ENCODE results near the gene ALG1.

Gene ALG1, protein sequence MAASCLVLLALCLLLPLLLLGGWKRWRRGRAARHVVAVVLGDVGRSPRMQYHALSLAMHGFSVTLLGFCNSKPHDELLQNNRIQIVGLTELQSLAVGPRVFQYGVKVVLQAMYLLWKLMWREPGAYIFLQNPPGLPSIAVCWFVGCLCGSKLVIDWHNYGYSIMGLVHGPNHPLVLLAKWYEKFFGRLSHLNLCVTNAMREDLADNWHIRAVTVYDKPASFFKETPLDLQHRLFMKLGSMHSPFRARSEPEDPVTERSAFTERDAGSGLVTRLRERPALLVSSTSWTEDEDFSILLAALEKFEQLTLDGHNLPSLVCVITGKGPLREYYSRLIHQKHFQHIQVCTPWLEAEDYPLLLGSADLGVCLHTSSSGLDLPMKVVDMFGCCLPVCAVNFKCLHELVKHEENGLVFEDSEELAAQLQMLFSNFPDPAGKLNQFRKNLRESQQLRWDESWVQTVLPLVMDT

DNA sequence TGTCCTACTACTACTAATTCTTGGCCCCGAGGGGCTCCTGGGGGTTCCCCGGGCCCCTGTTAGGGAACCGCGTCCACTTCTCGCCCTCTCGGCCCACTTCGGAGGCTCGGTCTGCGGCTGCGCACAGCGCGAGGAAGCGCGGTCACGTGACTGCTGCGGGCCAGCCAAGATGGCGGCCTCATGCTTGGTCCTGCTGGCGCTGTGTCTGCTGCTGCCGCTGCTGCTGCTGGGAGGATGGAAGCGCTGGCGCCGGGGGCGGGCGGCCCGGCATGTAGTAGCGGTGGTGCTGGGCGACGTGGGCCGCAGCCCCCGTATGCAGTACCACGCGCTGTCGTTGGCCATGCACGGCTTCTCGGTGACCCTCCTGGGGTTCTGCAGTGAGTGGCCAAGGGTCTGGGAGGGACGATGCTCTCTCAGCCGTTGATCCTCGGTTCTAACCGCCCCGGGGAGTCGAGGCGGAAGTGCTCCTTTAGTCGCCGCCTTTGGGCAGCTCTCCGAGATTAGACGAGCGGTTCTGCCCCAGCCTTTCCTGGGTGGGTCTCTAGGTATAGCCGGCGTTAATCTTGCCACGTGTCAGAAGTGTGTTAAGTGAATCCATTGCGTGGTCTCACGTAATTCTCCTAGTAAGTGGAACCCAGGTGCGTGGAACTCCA is at the start of gene ALG1:
Gene ALG1, plus strand, starts transcription at position 163 of the 653 bp plus-strand sequence. Its CDS starts 7 bp downstream, at position 170.
- DNase-seq (ENCODE audit: low read depth in 2 of 2) = peak; percentile 79

DNA sequence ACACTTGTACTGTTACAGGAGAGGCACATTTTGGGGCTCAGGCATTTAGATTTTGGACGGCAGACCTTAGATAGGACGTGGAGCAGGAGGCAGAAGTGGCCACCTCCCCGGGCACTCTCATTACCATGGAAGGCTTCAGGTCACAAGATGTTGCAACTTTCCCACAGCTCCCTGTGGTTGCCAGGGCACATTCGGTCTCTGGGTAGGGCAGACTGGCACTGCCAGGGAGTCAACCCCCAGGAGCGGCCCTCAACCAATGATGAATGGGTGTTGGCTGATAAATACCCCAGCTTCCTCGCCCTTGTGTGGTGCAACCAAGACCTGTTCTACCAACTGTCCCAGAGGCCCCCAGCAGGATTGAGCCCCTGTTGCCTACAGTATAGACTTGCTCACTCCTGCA is 49.1 kb upstream of the ALG1 start:
- no peak for DNase-seq (ENCODE audit: low read depth in 2 of 2)

DNA sequence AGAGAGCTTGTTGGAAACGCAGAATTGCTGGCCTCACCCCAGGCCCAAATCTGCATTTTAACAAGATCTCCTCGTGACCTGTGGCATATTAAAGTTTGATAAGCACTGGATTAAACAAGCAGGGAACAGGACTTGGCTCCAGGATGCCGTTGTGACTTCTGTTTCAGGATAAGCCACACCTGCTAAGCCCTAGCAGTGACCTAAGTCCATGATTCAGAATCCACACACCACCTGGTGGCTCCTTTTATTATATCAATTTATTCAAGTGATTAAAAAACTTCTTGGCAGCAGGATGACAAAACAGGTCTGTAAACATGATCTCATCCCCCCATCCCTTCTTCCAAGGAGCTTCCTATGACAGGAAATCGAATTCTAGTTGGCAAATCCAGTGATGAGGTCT is 47.0 kb upstream of the ALG1 start:
- no peak for DNase-seq (ENCODE audit: low read depth in 2 of 2)

DNA sequence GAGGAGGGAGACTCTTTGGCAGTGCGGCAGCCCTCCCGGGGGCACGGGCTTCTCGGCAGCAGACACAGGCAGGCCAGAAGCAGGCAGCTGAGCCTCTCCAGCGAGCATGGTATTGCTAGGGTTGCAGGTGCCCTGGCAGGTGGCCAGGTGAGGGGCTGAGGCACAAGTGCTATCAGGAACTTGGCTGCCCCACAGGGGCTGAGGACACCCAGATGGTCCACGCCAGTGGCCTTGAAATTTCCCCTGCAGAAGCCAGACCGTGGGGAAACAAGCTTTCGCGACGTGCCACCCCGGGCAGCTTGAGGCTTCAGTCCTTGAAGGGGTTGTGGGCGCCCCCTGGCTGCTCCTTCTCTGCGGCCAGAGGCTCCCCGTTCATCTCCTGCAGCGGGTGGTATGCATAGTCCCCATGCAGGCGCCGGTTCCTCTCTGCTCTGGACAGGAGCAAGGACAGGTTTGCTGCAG is 46.4 kb upstream of the ALG1 start:
- DNase-seq (ENCODE audit: low read depth in 2 of 2) = no peak

DNA sequence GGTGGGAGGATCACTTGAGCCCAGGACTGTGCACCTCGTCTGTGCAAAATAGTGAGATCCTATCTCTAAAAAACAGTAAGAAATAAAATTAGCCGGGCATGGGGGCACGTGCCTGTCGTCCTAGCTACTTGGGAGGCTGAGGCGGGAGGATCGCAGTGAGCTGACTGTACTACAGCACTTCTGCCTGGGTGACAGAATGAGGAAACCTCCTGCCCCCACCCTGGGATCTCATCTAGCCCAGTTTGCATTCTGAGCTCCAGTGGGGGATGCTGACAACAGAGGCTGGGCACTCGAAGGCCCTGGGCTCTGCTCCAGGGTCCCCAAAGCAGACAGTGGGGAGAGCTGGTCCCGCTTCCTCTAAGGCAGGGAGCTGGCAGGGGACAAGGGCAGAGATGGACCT is 45.0 kb upstream of the ALG1 start:
- no peak for DNase-seq (ENCODE audit: low read depth in 2 of 2)

DNA sequence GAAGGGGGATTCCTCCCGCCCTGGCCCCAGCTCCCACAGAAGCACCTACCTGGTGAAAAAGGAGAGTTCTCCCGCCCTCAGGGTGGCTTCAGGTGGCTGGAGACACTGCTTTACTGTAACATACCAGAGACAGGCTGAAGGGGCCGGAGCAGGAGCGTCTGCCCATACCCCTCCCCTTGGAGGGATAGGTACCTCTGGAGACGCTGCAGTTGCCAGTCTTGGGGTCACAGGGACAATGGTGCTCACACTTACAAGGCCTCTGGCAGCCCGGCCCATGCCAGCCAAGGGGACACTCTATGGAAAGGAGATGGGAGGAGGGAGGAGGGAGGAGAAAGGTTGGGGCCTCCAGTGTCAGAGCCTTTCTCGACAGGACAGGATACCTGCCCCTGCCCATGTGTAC is 44.6 kb upstream of the ALG1 start:
- no peak for DNase-seq (ENCODE audit: low read depth in 2 of 2)

DNA sequence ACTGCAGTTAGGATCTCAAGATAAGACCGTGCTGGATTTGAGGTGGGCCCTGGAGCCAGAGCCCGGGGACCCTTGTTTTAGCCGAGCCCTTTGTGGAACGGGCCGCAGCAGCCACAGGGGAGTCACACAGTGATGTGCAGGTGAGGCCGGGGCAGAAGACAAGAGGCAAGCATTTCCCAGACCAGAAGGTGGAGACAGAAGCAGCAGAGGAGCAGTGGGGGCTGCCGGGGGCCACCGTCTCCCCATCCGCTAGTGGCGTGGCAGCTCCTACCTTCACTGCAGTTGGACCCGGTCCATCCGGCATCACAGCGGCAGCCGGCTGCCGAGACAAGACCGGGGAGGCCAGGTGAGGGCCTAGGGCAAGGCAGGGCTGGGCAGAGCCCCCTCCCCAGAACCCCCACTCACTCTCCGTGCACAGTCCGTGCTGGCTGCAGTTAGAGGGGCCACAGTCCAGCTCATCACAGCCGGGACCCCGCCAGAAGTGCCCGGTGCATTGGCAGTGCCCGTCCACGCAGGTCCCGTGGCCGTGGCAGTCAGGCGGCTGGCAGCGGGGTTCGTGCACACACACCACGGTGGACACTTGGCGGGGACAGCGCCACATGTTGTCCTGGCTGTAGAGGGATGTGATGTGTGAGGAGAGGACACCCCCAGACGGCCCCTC is 43.9 kb upstream of the ALG1 start:
- DNase-seq (ENCODE audit: low read depth in 2 of 2) = no peak

DNA sequence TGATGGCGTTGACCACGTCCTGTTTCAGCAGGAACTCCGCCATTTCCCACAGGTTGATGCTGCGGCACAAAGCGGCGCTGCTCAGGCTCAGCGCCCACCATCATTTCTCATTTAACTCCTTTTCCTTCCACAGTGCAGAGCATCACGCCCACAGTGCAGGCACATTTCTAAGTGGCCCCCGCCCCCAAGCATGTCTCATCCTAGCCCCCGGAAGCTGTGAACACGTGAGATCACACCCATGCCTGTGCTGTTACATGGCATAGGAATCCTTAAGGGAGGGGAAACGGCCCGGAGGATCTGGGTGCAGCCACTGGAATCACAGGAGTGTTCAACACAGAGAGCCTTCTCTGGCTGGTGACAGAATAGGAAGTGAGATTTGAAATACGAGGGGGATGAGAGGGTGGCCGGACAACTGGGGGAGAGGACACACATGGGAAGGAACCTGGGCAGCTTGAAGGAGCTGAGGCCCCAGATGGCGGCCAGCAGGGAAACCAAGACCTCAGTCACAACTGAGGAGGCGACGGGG is 42.6 kb upstream of the ALG1 start:
- DNase-seq (ENCODE audit: low read depth in 2 of 2) = no peak

DNA sequence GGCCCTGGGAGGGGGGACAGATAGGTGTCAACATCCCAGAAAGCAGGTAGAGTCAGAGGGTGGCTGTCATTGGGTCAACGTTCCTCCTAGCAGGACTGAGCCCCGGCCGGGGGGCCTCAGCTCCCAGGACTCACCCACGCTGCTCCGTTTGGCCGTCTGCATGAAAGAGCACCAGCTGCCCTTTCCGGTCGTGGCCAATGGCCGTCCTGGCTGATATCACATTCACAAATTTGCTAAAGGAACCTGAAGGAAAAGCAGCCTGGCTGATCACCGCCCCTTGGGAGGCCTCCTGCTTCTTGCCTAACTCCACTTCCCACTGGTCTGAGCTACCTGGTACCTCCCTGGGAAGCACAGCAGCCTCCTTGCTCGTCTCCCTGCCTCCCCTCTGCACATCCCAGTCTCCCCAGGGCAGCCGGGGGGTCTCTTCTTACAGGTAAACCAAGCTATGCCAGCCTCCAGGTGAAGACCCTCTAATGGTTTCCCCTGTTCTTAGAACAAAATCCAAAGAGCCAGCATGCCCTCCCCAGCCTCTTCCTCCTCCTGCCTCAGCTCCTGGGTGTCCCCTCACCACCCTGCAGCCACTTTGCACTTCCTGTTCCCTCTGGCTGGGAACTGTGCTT is 41.3 kb upstream of the ALG1 start:
- DNase-seq (ENCODE audit: low read depth in 2 of 2) = no peak

DNA sequence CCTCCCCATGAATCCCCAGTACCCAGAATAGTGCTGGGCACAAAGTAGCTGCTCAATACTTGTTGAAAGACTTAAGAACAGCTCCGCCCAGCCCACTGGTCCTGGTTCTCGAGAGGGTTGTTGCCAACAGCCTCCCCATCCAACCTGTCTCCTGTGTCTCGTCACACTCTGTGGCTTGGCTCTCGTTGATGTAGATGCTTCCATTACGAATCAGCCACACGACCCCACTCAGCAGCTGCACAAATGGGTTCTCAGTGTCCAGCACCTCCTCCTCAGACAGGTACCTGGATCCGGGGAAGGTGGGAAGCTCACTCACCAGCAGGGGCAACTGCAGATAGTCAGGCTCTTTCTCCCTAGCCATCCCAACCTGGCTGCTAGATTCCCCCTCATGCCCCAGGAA is 40.0 kb upstream of the ALG1 start:
- DNase-seq (ENCODE audit: low read depth in 2 of 2) = no peak

DNA sequence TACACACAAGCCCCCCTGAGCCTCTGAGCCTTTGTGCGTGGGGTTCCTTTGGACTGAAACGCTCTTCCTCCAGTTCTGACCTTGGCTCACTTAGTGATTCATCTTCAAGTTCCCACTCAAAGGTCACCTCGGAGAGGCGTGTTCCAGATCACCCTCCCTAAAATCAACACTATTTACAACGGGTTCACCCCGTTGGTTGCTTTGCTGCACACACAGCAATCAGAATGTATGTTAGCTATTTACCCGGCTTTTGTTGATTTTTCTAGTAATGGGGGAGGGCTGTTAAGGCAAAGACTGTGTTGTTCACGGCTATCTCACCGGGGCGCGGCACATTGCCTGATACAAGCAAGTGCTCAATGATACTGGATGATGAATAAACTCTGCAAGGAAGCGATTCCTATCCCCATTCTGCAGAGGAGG is 38.9 kb upstream of the ALG1 start:
- DNase-seq (ENCODE audit: low read depth in 2 of 2) = no peak

DNA sequence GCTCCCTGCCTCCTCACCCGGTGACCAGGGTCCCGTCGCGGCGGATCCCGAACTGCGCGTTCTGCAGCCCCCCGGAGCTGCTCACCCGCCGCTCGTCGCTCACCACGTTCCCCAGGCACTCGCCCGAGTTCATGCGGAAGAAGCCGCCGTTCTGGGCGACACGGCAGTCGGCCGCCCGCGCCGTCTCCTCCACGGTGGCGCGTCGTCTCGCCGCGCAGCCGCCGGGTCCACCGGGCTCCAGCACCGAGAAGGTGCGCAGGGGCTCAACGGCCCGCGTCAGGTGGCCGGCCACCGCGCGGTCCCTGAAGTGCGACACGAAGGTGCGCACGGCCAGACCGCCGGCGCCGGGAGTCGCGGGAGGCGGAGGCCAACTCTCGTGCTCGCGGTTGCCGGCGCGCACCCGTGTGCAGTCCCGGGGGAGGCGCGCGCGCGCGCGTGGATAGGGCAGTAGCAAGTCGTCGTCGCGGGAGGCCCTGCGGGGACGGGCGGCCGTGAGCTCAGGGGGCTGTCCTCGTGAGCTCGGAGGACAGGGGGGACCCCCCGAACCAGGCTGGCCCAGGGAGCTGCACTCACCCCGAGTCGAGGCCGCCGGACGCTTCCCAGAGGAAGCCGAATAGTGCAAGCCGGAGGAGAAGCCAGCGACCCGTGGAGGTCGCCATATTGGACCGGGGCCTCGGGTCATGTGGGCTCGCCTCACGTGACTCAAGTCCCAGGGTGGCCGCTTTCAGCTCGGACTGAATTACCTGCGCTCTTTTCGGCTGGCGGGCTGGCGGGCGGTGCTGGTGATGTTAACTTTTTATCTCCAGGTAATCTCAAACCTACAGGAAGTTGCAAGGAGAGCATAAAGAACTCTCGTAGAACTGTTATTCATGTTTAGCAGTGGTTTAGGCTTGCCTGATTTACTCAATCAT is 38.1 kb upstream of the ALG1 start, which contains the start of gene NAGPA:
Gene NAGPA, minus strand, starts transcription at position 680 of the 911 bp plus-strand sequence. Its CDS starts 21 bp downstream, at position 659.
- peak; percentile 71 to 76 for DNase-seq (ENCODE audit: low read depth in 2 of 2)

DNA sequence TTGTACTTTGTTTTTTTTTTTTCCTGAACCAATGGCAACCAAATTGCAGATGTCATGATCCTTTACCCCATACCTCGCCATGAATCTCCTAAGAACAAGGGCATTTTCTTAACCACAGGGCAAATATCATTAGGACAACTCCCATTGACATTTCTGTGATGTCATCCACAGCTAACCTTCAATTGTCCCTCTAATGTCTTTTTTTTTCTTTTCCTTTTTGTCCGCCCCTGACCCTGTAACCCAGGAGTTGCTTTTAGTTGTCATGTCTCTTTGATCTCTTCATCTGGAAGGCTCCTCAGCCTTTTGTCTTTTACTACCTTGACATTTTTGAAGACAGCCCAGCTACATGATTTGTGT is 37.5 kb upstream of the ALG1 start:
- no peak for DNase-seq (ENCODE audit: low read depth in 2 of 2)

DNA sequence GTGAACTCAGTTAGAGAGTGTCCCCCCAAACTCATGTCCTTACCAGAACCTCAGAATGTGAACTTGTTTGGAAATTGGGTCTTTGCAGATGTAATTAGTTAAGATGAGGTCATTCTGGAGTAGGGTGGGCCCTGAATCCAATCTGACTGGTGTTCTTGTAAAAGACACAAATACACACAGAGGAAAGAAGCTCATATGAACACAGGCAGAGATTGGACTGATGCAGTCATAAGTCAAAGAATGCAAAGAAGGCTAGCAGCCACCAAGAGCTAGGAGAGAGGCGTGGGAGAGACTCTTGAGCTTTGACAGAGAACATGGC is 35.8 kb upstream of the ALG1 start:
- DNase-seq (ENCODE audit: low read depth in 2 of 2) = no peak

DNA sequence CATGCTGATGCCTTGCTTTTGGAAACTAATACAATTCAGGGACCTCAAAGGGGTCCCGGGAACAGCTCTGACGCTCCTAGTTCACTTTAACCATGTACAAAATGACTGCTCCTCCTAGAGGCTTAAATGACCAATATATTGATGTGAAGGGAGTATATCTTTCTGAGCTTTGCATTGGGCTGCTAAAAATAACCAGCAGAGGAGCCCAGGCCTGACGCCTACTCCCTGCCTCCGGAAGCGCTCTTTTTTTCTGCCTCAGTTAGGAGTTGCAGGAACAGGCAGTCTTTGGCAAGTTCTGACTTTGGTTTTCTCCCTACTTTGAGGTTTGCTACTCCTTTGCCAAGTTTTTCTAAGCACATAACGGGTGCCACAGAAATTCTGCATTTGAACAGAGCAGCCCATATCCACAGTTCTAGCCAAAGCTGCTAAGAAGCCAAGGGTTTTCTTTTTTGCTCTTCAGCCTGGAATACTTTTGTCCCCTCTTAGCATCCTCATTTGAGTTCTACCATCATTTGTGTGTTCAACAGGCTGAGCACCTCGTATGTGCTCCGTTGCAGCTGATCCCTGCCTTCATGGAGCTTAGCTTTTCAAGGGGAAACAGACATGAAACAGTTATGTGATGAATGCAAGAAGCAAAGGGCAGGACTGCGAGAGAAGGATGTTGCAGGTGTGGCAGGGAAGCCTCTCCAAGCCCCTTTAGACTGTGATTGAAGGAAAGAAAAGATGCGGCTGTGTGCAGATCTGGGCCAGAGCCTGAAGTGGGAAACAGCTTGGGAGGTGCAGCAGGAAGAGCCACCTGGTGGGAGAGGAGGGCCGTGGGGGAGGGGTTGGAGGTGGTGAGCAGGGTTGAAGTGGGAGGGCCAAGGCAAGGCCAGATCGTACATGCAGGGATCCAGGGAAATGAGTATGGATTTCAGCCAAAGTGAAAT is 35.2 kb upstream of the ALG1 start:
- DNase-seq (ENCODE audit: low read depth in 2 of 2) = no peak

DNA sequence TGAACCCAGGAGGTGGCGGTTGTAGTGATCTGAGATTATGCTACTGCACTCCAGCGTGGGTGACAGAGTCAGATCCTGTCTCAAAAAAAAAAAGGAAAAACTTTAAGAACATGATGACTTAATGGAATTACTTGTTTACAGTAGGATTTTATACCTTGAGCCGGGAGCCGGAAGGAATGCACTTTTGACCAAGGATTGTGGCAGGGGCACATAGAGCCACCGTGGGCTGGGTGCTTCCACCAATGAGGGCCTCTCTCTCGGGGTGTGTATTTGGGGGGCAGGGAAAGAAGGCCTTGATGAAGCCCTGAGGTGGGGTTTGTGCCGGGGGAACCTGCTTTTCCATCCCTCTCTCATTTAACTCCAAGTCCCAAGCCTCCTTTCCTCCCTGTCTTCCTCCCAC is 31.2 kb upstream of the ALG1 start:
- no peak for DNase-seq (ENCODE audit: low read depth in 2 of 2)

DNA sequence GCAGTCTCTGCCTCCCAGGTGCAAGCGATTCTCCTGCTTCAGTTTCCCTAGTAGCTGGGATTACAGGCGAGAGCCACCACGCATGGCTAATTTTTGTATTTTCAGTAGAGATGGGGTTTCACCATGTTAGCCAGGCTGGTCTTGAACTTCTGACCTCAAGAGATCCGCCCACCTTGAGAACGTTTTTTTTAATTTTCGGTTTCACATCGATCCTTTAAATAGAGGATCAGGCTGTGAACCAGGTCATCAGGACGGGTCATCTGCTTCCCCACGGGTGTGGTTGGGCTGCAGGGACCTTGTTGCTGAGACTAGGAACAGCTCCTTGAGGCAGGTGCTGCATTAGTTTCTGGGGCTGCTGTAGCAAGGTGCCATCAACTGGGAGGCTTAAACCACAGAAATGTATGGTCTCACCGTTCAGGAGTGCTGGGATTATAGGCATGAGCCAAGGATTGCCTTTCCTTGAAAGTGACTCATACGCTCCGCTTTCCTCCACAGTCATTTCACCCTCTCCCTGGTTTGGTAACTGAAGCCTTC is 30.0 kb upstream of the ALG1 start:
- no peak for DNase-seq (ENCODE audit: low read depth in 2 of 2)

DNA sequence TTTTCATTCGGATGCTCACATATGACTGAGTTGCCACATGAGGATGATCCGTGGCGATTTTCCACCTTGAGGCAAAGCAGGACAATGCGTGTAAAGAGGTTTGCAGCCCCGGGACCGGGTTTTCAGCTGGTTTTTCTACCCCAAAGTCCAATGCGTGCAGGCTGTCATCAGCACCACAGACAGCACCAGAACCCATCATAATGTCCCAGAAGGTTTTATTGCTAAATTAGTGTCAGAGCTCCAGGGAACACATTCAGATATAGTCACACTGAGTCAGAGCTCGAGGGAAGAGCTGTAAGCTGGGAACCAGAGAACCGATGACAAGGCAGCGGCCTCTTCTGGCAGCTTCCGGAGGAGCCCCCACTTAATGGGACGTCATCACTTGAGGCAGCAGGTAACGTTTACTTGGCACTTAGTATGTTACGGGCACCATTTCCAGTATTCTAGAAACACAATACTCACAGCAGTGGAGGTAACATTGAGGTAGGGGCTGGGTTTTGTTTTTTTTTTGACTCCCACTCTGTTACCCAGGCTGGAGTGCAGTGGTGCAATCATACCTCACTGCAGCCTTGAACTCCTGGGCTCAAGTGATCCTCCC is 29.0 kb upstream of the ALG1 start:
- no peak for DNase-seq (ENCODE audit: low read depth in 2 of 2)

DNA sequence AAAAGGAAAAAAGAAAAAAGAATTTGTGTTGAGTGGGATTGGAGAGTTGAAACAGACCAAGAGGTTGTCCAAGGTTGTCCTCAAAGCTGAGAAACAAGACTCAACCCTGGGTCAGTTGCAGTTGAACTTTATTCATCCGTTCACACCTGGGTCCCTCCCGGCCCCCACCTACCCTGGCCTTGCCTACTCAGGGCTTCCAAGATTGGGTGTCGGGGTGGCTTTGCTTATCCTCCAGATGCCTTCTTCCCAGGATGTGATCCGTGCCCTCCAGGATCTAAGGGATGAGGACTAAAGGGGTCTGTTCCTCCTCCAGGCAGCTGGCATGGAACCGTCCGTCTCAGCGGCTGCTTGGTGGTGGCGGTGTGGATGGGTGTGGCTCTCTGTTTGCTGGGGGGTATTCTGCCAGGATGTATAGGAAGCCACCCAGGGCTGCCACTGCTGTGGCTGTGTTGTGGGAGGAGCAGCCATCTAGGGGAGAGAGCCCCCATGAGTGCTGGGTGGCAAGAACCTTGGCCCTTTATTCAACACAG is 27.6 kb upstream of the ALG1 start:
- DNase-seq (ENCODE audit: low read depth in 2 of 2) = no peak
